GM23338 (cell line): ENCODE measurements around the gene NAALADL2. TPM values are rescaled to one million over a fixed set of nuclear protein-coding genes. Genes with fewer than 3 reads are reported as not detected.

Experiments
- ATAC-seq: fragments of 200-7000 bp; cut with Tn5 transposase; 3 replicates; pipeline ENCODE4 v1.9.1; 2020
- DNase-seq: peaks from one replicate; pipeline ENCODE4 v3.0.0-alpha.2; 2015; ENCODE audit warnings: low spot score
- H2AFZ ChIP-seq: fragments of 200-600 bp; sonication (generic); 2 replicates; pipeline ENCODE4 v1.8.0; 2016; ENCODE audit warnings: antibody characterized with exemption, mild to moderate bottlenecking, moderate library complexity
- H3F3A ChIP-seq: fragments of 200-600 bp; sonication (generic); replicated peaks from 2 replicates; pipeline ENCODE4 v1.8.0; 2017; ENCODE audit warnings: antibody characterized with exemption, mixed run types, low read depth
- H3K27ac ChIP-seq: fragments of 200-600 bp; sonication (generic); 2 replicates; pipeline ENCODE4 v1.6.1; 2016; ENCODE audit warnings: low read depth
- H3K27me3 ChIP-seq: fragments of 200-600 bp; sonication (generic); 2 replicates; pipeline ENCODE4 v1.8.0; 2016; ENCODE audit warnings: mild to moderate bottlenecking, mixed run types, moderate library complexity; ENCODE audit not compliant: insufficient read depth
- H3K36me3 ChIP-seq: fragments of 200-600 bp; sonication (generic); 2 replicates; pipeline ENCODE4 v1.8.0; 2016; ENCODE audit warnings: mild to moderate bottlenecking; ENCODE audit not compliant: insufficient read depth
- H3K4me1 ChIP-seq: fragments of 200-600 bp; sonication (generic); 2 replicates; pipeline ENCODE4 v1.8.0; 2016; ENCODE audit warnings: mild to moderate bottlenecking, moderate library complexity; ENCODE audit not compliant: insufficient read depth
- H3K4me2 ChIP-seq: fragments of 200-600 bp; sonication (generic); 2 replicates; pipeline ENCODE4 v1.7.1; 2017; ENCODE audit warnings: mixed run types
- H3K4me3 ChIP-seq: fragments of 200-600 bp; sonication (generic); 2 replicates; pipeline ENCODE4 v1.6.1; 2016; ENCODE audit warnings: mixed run types
- H3K79me2 ChIP-seq: fragments of 200-600 bp; sonication (generic); replicated peaks from 2 replicates; pipeline ENCODE4 v1.8.0; 2017; ENCODE audit warnings: mild to moderate bottlenecking; ENCODE audit not compliant: insufficient read depth
- H3K9me2 ChIP-seq: fragments of 200-600 bp; sonication (generic); 2 replicates; pipeline ENCODE4 v1.8.0; 2017; ENCODE audit not compliant: insufficient read depth
- H4K20me1 ChIP-seq: fragments of 200-600 bp; sonication (generic); replicated peaks from 2 replicates; pipeline ENCODE4 v1.8.0; 2017; ENCODE audit warnings: mild to moderate bottlenecking; ENCODE audit not compliant: insufficient read depth
- H3K27ac Mint-ChIP-seq: 2 replicates; pipeline ENCODE4 v1.8.0; 2020; ENCODE audit warnings: inconsistent platforms, mild to moderate bottlenecking, moderate library complexity, mixed read lengths
- H3K27me3 Mint-ChIP-seq: 3 replicates; pipeline ENCODE4 v1.8.0; 2022; ENCODE audit warnings: low read depth, mild to moderate bottlenecking, moderate library complexity, mixed read lengths, inconsistent platforms; ENCODE audit not compliant: insufficient read depth, poor library complexity
- H3K36me3 Mint-ChIP-seq: 3 replicates; pipeline ENCODE4 v1.8.0; 2021; ENCODE audit warnings: low read depth, mild to moderate bottlenecking, inconsistent platforms, moderate library complexity, mixed read lengths
- H3K4me1 Mint-ChIP-seq: 3 replicates; pipeline ENCODE4 v1.8.0; 2020; ENCODE audit warnings: mild to moderate bottlenecking, inconsistent platforms, mixed read lengths
- H3K4me3 Mint-ChIP-seq: 3 replicates; pipeline ENCODE4 v1.8.0; 2021; ENCODE audit warnings: moderate library complexity, mild to moderate bottlenecking, inconsistent platforms, mixed read lengths
- H3K9me3 Mint-ChIP-seq: 3 replicates; pipeline ENCODE4 v1.8.0; 2020; ENCODE audit warnings: moderate library complexity, mild to moderate bottlenecking, inconsistent platforms, mixed read lengths
- CREB1 ChIP-seq: fragments of 250-450 bp; sonication (Bioruptor Pico); IDR thresholded peaks from 2 replicates; pipeline ENCODE4 v1.5.0; 2020; ENCODE audit warnings: low read depth, mild to moderate bottlenecking, moderate library complexity
- JUNB ChIP-seq: IDR thresholded peaks from one replicate; pipeline ENCODE4 v1.6.1; 2016; ENCODE audit warnings: antibody characterized with exemption; ENCODE audit not compliant: unreplicated experiment
- NANOG ChIP-seq: IDR thresholded peaks from 2 replicates; pipeline ENCODE4 v1.6.1; 2016; ENCODE audit warnings: antibody characterized with exemption, borderline replicate concordance
- POLR2AphosphoS5 ChIP-seq: IDR thresholded peaks from 2 replicates; pipeline ENCODE4 v1.6.1; 2016; ENCODE audit warnings: antibody characterized with exemption, low read depth
- STAT1 ChIP-seq: IDR thresholded peaks from one replicate; pipeline ENCODE4 v1.6.1; 2016; ENCODE audit warnings: antibody characterized with exemption; ENCODE audit not compliant: unreplicated experiment
- polyA plus RNA-seq: library from polyadenylated mRNA; unstranded; fragments of >200 nt; fragmentation: Nextera tagmentation; extraction: Ambion mirVana; gene quantifications from 2 replicates; pipeline ENCODE4 v1.2.1, GENCODE V29; 2016
- total RNA-seq: library from RNA; depleted of rRNA; stranded (reverse); fragments of >200 nt; shearing (Covaris generic); gene quantifications from 2 replicates; pipeline ENCODE4 v1.2.3, GENCODE V29; 2014
- TF ChIP-seq, protein P1 (sequence below): fragments of 250-450 bp; sonication (Bioruptor Pico); IDR thresholded peaks from 2 replicates; pipeline ENCODE4 v1.5.0; 2020; ENCODE audit warnings: mild to moderate bottlenecking, moderate library complexity
- TF ChIP-seq, protein P2 (sequence below): IDR thresholded peaks from one replicate; pipeline ENCODE4 v1.6.1; 2018; ENCODE audit warnings: antibody characterized with exemption; ENCODE audit not compliant: unreplicated experiment

Gene NAALADL2
- total and polyA plus RNA-seq, 2 experiments from 2014 or later, result 1.6 to 2.6 TPM

DNA sequence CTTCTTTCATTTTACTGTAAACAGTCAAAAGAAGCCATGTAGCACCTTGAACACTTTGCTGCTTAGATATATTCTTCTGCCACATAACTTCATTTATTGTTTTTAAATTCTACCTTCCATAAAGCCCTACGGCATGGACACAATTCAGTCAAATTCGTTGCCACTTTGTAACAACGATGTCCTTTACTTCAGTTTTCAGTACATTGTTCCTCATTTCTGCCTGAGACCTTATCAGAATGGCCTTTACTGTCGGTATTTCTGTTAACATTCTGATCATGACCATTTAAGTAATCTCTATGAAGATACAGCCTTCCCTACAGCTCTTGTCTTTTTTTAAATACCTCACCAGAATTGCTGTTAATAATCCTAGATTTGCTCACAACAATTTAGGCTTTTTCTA is 466.9 kb downstream of the NAALADL2 start (continued):
- TF ChIP-seq, protein P1, sequence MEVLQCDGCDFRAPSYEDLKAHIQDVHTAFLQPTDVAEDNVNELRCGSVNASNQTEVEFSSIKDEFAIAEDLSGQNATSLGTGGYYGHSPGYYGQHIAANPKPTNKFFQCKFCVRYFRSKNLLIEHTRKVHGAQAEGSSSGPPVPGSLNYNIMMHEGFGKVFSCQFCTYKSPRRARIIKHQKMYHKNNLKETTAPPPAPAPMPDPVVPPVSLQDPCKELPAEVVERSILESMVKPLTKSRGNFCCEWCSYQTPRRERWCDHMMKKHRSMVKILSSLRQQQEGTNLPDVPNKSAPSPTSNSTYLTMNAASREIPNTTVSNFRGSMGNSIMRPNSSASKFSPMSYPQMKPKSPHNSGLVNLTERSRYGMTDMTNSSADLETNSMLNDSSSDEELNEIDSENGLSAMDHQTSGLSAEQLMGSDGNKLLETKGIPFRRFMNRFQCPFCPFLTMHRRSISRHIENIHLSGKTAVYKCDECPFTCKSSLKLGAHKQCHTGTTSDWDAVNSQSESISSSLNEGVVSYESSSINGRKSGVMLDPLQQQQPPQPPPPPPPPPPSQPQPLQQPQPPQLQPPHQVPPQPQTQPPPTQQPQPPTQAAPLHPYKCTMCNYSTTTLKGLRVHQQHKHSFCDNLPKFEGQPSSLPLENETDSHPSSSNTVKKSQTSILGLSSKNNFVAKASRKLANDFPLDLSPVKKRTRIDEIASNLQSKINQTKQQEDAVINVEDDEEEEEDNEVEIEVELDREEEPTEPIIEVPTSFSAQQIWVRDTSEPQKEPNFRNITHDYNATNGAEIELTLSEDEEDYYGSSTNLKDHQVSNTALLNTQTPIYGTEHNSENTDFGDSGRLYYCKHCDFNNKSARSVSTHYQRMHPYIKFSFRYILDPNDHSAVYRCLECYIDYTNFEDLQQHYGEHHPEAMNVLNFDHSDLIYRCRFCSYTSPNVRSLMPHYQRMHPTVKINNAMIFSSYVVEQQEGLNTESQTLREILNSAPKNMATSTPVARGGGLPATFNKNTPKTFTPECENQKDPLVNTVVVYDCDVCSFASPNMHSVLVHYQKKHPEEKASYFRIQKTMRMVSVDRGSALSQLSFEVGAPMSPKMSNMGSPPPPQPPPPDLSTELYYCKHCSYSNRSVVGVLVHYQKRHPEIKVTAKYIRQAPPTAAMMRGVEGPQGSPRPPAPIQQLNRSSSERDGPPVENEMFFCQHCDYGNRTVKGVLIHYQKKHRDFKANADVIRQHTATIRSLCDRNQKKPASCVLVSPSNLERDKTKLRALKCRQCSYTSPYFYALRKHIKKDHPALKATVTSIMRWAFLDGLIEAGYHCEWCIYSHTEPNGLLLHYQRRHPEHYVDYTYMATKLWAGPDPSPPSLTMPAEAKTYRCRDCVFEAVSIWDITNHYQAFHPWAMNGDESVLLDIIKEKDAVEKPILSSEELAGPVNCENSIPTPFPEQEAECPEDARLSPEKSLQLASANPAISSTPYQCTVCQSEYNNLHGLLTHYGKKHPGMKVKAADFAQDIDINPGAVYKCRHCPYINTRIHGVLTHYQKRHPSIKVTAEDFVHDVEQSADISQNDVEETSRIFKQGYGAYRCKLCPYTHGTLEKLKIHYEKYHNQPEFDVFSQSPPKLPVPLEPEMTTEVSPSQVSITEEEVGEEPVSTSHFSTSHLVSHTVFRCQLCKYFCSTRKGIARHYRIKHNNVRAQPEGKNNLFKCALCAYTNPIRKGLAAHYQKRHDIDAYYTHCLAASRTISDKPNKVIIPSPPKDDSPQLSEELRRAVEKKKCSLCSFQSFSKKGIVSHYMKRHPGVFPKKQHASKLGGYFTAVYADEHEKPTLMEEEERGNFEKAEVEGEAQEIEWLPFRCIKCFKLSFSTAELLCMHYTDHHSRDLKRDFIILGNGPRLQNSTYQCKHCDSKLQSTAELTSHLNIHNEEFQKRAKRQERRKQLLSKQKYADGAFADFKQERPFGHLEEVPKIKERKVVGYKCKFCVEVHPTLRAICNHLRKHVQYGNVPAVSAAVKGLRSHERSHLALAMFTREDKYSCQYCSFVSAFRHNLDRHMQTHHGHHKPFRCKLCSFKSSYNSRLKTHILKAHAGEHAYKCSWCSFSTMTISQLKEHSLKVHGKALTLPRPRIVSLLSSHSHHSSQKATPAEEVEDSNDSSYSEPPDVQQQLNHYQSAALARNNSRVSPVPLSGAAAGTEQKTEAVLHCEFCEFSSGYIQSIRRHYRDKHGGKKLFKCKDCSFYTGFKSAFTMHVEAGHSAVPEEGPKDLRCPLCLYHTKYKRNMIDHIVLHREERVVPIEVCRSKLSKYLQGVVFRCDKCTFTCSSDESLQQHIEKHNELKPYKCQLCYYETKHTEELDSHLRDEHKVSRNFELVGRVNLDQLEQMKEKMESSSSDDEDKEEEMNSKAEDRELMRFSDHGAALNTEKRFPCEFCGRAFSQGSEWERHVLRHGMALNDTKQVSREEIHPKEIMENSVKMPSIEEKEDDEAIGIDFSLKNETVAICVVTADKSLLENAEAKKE (CRISPR knock-in tag), result no peak
- TF ChIP-seq CREB1 (CRISPR knock-in tag), result no peak
- no peak for TF ChIP-seq POLR2AphosphoS5
- no peak for TF ChIP-seq JUNB

DNA sequence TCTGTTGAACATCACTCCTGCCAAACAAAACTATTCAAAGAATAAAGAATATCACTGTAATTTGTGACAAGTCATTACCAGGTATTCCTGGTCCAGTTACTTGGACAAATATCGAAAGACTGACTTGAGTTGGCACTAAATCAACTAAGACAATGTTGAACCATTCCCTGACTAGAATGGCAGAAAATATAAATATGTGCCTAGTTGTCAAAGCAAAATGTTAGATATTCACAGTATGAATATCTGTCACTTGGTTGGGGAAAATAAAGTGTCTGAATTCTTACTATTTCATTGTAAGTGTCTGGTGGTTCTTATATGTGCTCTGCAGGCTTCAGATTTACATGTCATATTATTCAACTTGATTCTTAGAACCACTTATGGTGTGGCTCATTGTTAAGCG is 470.2 kb downstream of the NAALADL2 start:
- Histone ChIP-seq H3K27me3 (no peaks in the 10 kb centered on the region), H3K4me2 (no peak overlapping the region), H2AFZ (no peak overlapping the region), H3K4me1 (no peaks in the 10 kb centered on the region), H3F3A (no peaks in the 10 kb centered on the region), H3K27ac (no peak overlapping the region), H3K9me2 (no peaks in the 10 kb centered on the region), H3K79me2 (no peaks in the 10 kb centered on the region), H4K20me1 (no peaks in the 10 kb centered on the region), H3K4me3 (no peak overlapping the region), H3K36me3 (no peaks in the 10 kb centered on the region)
- Mint-ChIP-seq H3K27ac (no peak overlapping the region), H3K4me1 (no peaks in the 10 kb centered on the region), H3K4me3 (no peak overlapping the region), H3K9me3 (no peaks in the 10 kb centered on the region), H3K27me3 (no peaks in the 10 kb centered on the region), H3K36me3 (no peaks in the 10 kb centered on the region)
- DNase-seq (no peak), ATAC-seq (no peak)
- no peak for TF ChIP-seq STAT1
- no peak for TF ChIP-seq POLR2AphosphoS5
- TF ChIP-seq CREB1 (CRISPR knock-in tag), result no peak
- TF ChIP-seq NANOG, result no peak
- TF ChIP-seq, protein P2, sequence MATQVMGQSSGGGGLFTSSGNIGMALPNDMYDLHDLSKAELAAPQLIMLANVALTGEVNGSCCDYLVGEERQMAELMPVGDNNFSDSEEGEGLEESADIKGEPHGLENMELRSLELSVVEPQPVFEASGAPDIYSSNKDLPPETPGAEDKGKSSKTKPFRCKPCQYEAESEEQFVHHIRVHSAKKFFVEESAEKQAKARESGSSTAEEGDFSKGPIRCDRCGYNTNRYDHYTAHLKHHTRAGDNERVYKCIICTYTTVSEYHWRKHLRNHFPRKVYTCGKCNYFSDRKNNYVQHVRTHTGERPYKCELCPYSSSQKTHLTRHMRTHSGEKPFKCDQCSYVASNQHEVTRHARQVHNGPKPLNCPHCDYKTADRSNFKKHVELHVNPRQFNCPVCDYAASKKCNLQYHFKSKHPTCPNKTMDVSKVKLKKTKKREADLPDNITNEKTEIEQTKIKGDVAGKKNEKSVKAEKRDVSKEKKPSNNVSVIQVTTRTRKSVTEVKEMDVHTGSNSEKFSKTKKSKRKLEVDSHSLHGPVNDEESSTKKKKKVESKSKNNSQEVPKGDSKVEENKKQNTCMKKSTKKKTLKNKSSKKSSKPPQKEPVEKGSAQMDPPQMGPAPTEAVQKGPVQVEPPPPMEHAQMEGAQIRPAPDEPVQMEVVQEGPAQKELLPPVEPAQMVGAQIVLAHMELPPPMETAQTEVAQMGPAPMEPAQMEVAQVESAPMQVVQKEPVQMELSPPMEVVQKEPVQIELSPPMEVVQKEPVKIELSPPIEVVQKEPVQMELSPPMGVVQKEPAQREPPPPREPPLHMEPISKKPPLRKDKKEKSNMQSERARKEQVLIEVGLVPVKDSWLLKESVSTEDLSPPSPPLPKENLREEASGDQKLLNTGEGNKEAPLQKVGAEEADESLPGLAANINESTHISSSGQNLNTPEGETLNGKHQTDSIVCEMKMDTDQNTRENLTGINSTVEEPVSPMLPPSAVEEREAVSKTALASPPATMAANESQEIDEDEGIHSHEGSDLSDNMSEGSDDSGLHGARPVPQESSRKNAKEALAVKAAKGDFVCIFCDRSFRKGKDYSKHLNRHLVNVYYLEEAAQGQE, result no peak
